ENCODE results near the gene H6PD.

H6PD gene

GRCh38 chr1:9248341-9249262 is 14.0 kb downstream of the H6PD start:
- TF ChIP-seq CTCF (conservative IDR thresholded peaks at IDR 0.05) = no peak
- H3K27ac ChIP-seq = no peak overlapping the region

DNA sequence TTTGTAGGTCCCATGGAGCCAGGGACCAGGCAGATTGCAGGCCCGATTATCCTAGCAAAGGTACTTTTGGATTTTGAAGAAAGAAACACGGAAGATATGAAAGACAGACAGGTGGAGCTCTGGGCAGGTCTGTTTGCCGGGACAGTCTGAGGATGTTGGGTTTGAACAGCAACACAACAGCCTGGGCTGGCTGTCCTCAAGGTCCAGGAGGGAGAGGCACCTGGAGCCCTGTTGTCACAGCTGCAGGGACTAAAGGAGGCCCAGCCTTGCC is 14.6 kb downstream of the H6PD start:
- H3K27ac ChIP-seq = no peak overlapping the region
- no peak for TF ChIP-seq CTCF (conservative IDR thresholded peaks at IDR 0.05)

- no peak overlapping the region for H3K27ac ChIP-seq
- TF ChIP-seq CTCF (conservative IDR thresholded peaks at IDR 0.05) = peak; percentile 36
Measured at GRCh38 chr1:9249534-9250410, 15.2 kb downstream of the H6PD start.

DNA sequence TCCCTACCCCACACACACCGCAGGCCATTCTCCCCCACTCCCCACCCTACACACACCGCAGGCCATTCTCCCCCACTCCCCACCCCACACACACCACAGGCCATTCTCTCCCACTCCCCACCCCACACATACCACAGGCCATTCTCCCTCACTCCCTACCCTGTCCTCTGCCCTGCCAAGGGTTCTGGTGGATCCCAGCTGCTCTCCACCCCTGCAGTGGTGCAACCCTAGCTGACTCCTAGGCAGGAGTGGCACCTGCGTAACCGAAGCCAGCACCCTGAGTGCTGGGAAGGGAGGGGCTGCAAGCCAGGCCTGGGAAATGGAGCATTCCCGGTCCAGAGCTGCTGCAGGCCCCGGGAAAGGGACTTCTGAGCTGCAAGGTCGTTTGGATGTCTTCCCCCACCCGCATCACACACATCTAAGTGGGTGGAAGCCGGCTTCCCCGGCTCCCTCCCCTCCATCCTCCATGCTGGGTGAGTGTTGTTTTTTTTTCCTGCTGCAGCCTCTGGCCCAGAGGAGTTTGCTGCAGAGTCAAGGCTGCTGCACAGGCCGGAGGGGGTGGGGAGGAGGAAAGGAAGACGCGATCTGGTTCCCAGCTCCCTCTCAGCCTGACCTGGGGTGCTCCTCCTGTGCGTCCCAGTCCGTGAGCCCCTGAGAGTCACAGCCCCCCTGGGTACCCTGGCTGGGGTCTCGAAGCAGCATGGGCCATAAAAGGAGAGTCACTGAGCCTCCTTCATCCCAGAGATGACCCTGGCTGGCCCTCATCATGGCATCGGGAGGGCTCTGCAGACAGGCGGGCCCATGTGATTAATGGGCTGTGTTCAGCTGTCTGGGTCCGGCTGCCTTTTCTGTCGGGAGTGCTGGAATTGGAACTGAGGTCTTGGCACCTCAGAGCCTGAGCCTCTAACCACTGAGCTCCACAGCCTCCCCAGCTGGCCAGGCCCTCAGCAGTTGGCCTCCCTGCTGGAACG is 16.1 kb downstream of the H6PD start:
- H3K27ac ChIP-seq = no peak overlapping the region
- no peak for TF ChIP-seq CTCF (conservative IDR thresholded peaks at IDR 0.05)

GRCh38 chr1:9251501-9251900 is 16.9 kb downstream of the H6PD start:
- H3K27ac ChIP-seq = no peak overlapping the region
- no peak for TF ChIP-seq CTCF (conservative IDR thresholded peaks at IDR 0.05)

- TF ChIP-seq CTCF (conservative IDR thresholded peaks at IDR 0.05) = no peak
- no peak overlapping the region for H3K27ac ChIP-seq
Measured at GRCh38 chr1:9253004-9253403, 18.4 kb downstream of the H6PD start.

Measured in VCaP (cell line).